HEK293T (cell line): ENCODE data around the gene TCF12.

Experiments
- FOXM1 ChIP-seq: fragments of 450-650 bp; IDR thresholded peaks from 2 replicates; pipeline ENCODE4 v1.6.1; 2017; ENCODE audit warnings: mild to moderate bottlenecking, borderline replicate concordance
- HDGF ChIP-seq: fragments of 450-650 bp; IDR thresholded peaks from 2 replicates; pipeline ENCODE4 v1.6.1; 2017; ENCODE audit warnings: antibody characterized with exemption, borderline replicate concordance
- SP1 ChIP-seq: fragments of 450-650 bp; IDR thresholded peaks from 2 replicates; pipeline ENCODE4 v1.6.1; 2017
- ZNF384 ChIP-seq: fragments of 450-650 bp; IDR thresholded peaks from 2 replicates; pipeline ENCODE4 v1.6.1; 2016

DNA sequence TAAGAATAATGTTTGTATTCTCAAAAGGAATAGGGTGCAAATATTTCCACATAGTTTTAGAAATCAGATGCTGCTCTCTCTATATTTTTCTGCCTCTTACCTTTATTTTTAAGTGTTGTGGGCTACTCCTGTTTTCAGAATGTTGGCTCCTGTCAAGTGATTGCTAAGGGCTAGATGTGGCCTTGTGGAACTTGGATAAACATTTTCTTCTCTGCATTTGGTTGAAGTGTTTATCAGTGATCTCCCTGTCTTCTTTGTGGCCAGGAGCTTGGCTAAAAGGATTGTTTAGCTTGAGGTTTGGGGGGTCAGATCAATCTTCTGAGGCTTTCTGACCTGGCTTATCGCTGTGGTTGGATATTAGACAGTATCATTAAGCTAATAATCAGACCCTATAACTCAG lies 112.6 kb downstream of the TCF12 start:
- no peak for TF ChIP-seq SP1
- no peak for TF ChIP-seq HDGF
- no peak for TF ChIP-seq FOXM1
- TF ChIP-seq ZNF384 = no peak
